ENCODE data around the gene KRTAP10-3. TPM values are rescaled to one million over a fixed set of nuclear protein-coding genes. Genes with fewer than 3 reads are reported as not detected.

Gene KRTAP10-3
- total RNA-seq, 1 experiment from 2014 or later = not detected

DNA sequence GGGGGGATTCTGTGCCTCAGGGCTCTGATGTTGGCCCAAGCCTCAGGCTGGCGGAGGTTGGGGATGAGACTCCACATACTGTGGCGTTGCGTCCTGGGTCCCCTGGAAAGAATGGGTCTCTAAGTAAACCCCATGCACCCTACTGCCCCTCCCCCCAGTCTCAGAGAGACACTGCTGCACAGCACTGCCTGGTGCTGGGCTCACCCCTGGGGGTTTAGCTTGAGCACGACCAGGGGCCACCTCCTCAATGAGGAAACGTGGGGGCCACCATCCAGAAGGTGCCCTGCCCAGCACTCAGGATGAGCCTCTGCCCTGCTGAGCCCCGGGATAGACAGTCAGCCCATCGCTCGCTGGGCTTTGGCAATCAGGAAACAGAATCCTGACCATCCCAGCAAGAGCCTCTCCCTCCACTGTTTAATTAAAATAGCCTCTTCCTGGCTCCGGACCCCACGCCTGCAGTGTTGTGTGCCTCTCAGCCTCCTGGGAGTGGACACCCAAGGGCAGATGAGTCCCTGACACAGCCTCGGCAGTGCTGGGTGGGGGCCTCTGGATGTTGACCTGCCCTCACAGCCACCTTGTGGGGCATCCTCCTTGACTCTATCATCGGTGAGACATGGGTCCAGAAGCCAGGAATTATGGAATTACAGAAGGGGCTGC, 11.4 kb upstream of the KRTAP10-3 start:
- H3F3A ChIP-seq (ENCODE audit: low read length, unreplicated experiment) = no peaks in the 10 kb centered on the region
- ChIA-PET CTCF (no interaction called here), POLR2A (ENCODE audit: unreplicated experiment) (no interaction called here)
- H3K79me2 ChIP-seq (ENCODE audit: low read length) = no peaks in the 10 kb centered on the region
- ATAC-seq = no peak
- intact Hi-C loops (cut with micrococcal nuclease) = no loop called here
- no peaks in the 10 kb centered on the region for H3K27me3 ChIP-seq (ENCODE audit: low read length)
- H3K27ac ChIP-seq (ENCODE audit: low read length) = no peak overlapping the region
- no peak overlapping the region for H3K4me2 ChIP-seq (ENCODE audit: low read length)
- H3K36me3 ChIP-seq (ENCODE audit: low read depth, low read length) = no peaks in the 10 kb centered on the region
- peaks cover 6% of the 10 kb centered on the region for H3K4me1 ChIP-seq (ENCODE audit: insufficient read depth, low read length)
- no peak overlapping the region for H3K9ac ChIP-seq (ENCODE audit: low read length)
- TF ChIP-seq EZH2 (IDR thresholded peaks at IDR 0.05; ENCODE audit: low read length, unreplicated experiment) (no peak), EZH2phosphoT487 (IDR thresholded peaks at IDR 0.05; ENCODE audit: borderline replicate concordance, low read length) (no peak)
- TF ChIP-seq, protein P1, sequence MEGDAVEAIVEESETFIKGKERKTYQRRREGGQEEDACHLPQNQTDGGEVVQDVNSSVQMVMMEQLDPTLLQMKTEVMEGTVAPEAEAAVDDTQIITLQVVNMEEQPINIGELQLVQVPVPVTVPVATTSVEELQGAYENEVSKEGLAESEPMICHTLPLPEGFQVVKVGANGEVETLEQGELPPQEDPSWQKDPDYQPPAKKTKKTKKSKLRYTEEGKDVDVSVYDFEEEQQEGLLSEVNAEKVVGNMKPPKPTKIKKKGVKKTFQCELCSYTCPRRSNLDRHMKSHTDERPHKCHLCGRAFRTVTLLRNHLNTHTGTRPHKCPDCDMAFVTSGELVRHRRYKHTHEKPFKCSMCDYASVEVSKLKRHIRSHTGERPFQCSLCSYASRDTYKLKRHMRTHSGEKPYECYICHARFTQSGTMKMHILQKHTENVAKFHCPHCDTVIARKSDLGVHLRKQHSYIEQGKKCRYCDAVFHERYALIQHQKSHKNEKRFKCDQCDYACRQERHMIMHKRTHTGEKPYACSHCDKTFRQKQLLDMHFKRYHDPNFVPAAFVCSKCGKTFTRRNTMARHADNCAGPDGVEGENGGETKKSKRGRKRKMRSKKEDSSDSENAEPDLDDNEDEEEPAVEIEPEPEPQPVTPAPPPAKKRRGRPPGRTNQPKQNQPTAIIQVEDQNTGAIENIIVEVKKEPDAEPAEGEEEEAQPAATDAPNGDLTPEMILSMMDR (conservative IDR thresholded peaks at IDR 0.05; ENCODE audit: low read depth, low read length) = no peak
- no peak overlapping the region for H2AFZ ChIP-seq (ENCODE audit: low read length)
- no peaks in the 10 kb centered on the region for H4K20me1 ChIP-seq (ENCODE audit: low read length)
- no peak overlapping the region for H3K4me3 ChIP-seq (ENCODE audit: low read length)
- H3K9me2 ChIP-seq (replicated peaks; ENCODE audit: low read length) = no peaks in the 10 kb centered on the region
- no TSS peak for BruUV-seq (replicated peaks)
- DNase-seq = no peak
- peaks cover 5% of the 10 kb centered on the region; the same call in 1 of the 2 replicates for H3K9me3 ChIP-seq (ENCODE audit: low read length)

DNA sequence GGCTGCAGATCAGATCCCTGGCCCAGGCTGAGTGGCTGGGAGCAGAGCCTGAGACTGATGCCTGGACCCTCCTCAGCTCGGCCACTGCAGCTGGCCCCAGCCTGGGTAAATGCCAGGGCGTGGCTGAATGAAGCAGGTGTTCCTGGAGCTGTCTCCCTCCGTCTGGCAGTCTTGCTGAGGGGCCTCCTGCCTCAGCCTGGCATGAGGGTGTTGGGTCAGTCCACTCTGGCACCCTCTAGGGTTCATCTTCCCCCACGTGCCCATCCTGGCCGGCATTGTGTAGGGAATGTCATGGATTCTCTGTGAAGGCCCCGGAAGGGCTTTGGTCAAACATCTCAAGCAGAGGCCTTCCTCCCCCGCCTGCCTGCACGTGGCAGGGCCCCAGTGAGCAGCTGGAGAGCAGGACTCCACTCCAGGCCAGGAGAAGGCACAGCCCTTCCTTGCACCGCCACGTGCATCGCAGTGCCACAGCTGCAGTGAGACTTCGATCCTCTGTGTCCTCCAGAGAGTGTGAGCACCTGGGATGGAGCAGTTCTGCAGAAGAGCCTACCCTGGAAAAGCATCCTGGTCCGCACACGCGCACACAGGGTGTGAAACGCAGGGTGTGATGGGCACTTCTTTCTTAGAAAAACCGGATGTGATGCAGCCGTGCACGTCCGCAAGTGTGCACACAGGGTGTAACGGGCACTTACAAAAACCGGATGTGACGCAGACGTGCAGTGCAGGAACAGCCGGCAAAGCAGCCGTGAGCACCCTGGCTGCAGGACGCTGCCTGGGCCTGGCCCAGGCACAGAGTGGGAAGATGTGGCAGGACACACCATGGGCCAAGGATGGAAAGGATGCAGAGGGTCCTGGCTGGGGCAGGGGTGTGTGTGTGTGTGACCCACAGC, 10.3 kb upstream of the KRTAP10-3 start:
- Histone ChIP-seq H3K9ac (ENCODE audit: low read length) (no peak overlapping the region), H3K9me3 (ENCODE audit: low read length) (peaks cover 5% of the 10 kb centered on the region; the same call in 1 of the 2 replicates), H3K36me3 (ENCODE audit: low read depth, low read length) (no peaks in the 10 kb centered on the region), H3K4me1 (ENCODE audit: insufficient read depth, low read length) (peaks cover 6% of the 10 kb centered on the region), H3K4me3 (ENCODE audit: low read length) (no peak overlapping the region), H3K79me2 (ENCODE audit: low read length) (no peaks in the 10 kb centered on the region), H4K20me1 (ENCODE audit: low read length) (no peaks in the 10 kb centered on the region), H3K9me2 (replicated peaks; ENCODE audit: low read length) (no peaks in the 10 kb centered on the region), H3F3A (ENCODE audit: low read length, unreplicated experiment) (no peaks in the 10 kb centered on the region), H3K27ac (ENCODE audit: low read length) (no peak overlapping the region), H3K4me2 (ENCODE audit: low read length) (no peak overlapping the region), H2AFZ (ENCODE audit: low read length) (no peak overlapping the region), H3K27me3 (ENCODE audit: low read length) (no peaks in the 10 kb centered on the region)
- TF ChIP-seq, protein P1 (conservative IDR thresholded peaks at IDR 0.05; ENCODE audit: low read depth, low read length) = no peak
- TF ChIP-seq EZH2 (IDR thresholded peaks at IDR 0.05; ENCODE audit: low read length, unreplicated experiment) = no peak
- TF ChIP-seq EZH2phosphoT487 (IDR thresholded peaks at IDR 0.05; ENCODE audit: borderline replicate concordance, low read length) = no peak
- ChIA-PET POLR2A (ENCODE audit: unreplicated experiment) (no interaction called here), CTCF (no interaction called here)
- no TSS peak for BruUV-seq (replicated peaks)
- intact Hi-C loops (cut with micrococcal nuclease) = no loop called here
- ATAC-seq (no peak), DNase-seq (no peak)

DNA sequence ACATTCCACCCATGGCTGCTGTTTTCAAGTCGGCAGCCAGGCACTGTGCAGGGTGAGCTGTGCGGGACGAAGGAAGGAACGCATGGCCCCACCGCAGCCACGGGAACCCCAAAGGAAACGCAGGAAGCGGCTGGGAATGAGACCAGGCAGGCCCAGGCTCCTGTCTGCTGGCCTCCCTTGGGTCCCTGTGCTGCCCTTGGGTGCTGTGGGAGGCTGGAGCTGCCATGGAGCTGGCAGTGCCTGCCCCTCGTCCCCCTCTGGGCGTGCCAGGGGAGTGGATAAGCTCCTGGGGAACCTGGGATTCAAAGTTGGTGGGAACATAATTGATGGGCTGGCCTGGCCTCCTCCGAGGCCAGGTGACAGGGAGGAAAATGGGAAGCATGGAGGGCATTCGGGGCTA, 9.7 kb upstream of the KRTAP10-3 start:
- ATAC-seq (no peak), DNase-seq (no peak)
- H3F3A ChIP-seq (ENCODE audit: low read length, unreplicated experiment) = no peaks in the 10 kb centered on the region
- TF ChIP-seq EZH2phosphoT487 (IDR thresholded peaks at IDR 0.05; ENCODE audit: borderline replicate concordance, low read length) = no peak
- TF ChIP-seq EZH2 (IDR thresholded peaks at IDR 0.05; ENCODE audit: low read length, unreplicated experiment) = no peak
- TF ChIP-seq, protein P1 (conservative IDR thresholded peaks at IDR 0.05; ENCODE audit: low read depth, low read length) = no peak
- H3K4me1 ChIP-seq (ENCODE audit: insufficient read depth, low read length) = peaks cover 2% of the 10 kb centered on the region
- H4K20me1 ChIP-seq (ENCODE audit: low read length) = no peaks in the 10 kb centered on the region
- intact Hi-C loops (cut with micrococcal nuclease) = no loop called here
- no TSS peak for BruUV-seq (replicated peaks)
- POLR2A ChIA-PET (ENCODE audit: unreplicated experiment) = no interaction called here
- CTCF ChIA-PET = no interaction called here
- no peaks in the 10 kb centered on the region for H3K79me2 ChIP-seq (ENCODE audit: low read length)
- no peak overlapping the region for H3K4me3 ChIP-seq (ENCODE audit: low read length)
- no peak overlapping the region for H3K4me2 ChIP-seq (ENCODE audit: low read length)
- H3K9me2 ChIP-seq (replicated peaks; ENCODE audit: low read length) = no peaks in the 10 kb centered on the region
- H3K9me3 ChIP-seq (ENCODE audit: low read length) = peaks cover 5% of the 10 kb centered on the region; the same call in 1 of the 2 replicates
- H3K27me3 ChIP-seq (ENCODE audit: low read length) = no peaks in the 10 kb centered on the region
- no peak overlapping the region for H3K9ac ChIP-seq (ENCODE audit: low read length)
- no peak overlapping the region for H2AFZ ChIP-seq (ENCODE audit: low read length)
- H3K27ac ChIP-seq (ENCODE audit: low read length) = no peak overlapping the region
- no peaks in the 10 kb centered on the region for H3K36me3 ChIP-seq (ENCODE audit: low read depth, low read length)

All from PC-3 (cell line).